LNCaP clone FGC (cell line): Measurements from ENCODE around the gene WNT7B.

Source experiments
- DNase-seq: peaks from one replicate; pipeline ENCODE4 v3.0.0-alpha.2; 2011; ENCODE audit warnings: low read depth
- H3K4me3 ChIP-seq: 2 replicates; pipeline ENCODE4 v1.5.1; 2011; ENCODE audit warnings: mild to moderate bottlenecking, low read depth, low read length, control low read depth
- CTCF ChIP-seq: IDR thresholded peaks from 2 replicates; pipeline ENCODE4 v1.5.1; 2012; ENCODE audit warnings: mild to moderate bottlenecking; ENCODE audit not compliant: control insufficient read depth, insufficient read depth; ENCODE audit errors: extremely low read depth

Gene WNT7B

DNA sequence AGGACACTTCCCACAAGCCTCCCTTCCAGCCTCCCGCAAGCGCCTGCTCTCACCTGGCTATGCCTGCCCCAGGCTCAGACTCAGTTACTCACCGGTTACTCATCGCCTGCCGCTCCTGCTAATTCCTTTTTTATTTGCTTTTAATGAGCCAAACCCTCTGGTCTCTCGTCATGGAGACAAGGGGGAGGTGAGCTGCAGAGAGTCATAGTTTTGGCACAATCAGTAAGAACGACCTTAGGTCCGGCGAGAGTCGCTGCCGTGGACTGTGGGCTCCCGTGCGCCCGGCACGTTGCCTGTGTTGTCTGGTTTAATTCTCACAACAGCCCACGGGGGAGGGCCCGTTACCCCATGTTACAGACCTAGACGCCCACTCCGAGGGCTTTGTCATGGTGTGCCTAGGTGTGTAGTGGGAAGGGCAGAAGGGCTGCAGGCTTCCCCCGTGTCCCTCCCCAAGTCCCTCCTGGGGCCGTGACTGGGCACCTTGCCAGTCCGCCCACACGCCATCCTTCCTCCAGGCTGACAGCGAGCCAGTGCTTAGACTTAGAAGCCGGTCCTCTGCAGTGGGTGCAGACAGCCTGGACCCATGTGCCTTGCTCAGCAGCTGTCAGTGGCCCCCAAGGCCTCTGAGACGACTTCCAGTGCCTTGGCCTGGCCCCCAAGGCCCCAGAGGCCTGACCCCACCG, 42.2 kb downstream of the WNT7B start:
- TF ChIP-seq CTCF: no peak
- DNase-seq: no peak
- no peak overlapping the region for H3K4me3 ChIP-seq

GRCh38 chr22:45934168-45934564, 42.8 kb downstream of the WNT7B start:
- TF ChIP-seq CTCF: no peak
- DNase-seq: no peak
- H3K4me3 ChIP-seq: no peak overlapping the region

- DNase-seq: no peak
- H3K4me3 ChIP-seq: no peak overlapping the region
- no peak for TF ChIP-seq CTCF
Observed at GRCh38 chr22:45933506-45934167, 43.3 kb downstream of the WNT7B start.

GRCh38 chr22:45932071-45932470, 44.9 kb downstream of the WNT7B start:
- no peak for TF ChIP-seq CTCF
- no peak for DNase-seq

GRCh38 chr22:45931042-45931441, 45.9 kb downstream of the WNT7B start:
- no peak for DNase-seq
- no peak overlapping the region for H3K4me3 ChIP-seq
- TF ChIP-seq CTCF: no peak

More at GRCh38 chr22:45932071-45932470, 44.9 kb downstream of the WNT7B start:
- no peak overlapping the region for H3K4me3 ChIP-seq

DNA sequence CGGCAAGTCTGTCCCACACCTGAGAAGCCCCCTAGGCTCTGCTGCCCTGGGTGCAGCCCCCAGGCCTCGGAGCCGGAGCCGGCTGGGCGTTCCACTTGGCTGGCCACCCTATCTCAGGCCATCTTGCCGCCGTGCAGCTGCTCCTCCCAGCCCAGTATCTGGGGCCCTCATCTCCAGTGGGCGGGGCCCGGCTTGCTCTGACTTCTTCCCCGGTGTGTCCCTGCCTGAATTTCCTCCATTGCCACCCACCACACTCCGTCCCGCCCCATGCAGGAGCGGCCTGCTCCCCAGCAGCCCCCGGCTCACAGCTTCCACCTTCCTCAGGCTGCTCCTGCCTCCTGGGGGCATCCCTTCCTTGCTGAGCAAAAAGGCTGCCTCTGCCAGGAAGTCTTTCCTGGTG, 46.6 kb downstream of the WNT7B start:
- no peak overlapping the region for H3K4me3 ChIP-seq
- no peak for DNase-seq
- TF ChIP-seq CTCF: no peak
